Gastrocnemius medialis (tissue), 4 donors: ENCODE measurements around the gene PSMA4.
"Not testable (repeated sequence)": the region's sequence is repeated elsewhere in the genome, so short reads cannot be mapped to it uniquely, and the experiment has no call there.

ENCODE experiments used
- CTCF ChIP-seq, 5 experiments: fragments of 450-650 bp in 3 of 5; fragments of 200-600 bp in 2 of 5; sonication (generic) in 2 of 5; IDR thresholded peaks in 4 of 5; conservative IDR thresholded peaks in 1 of 5; 1 replicate in 4 of 5; 2 replicates in 1 of 5; pipeline ENCODE4 v1.5.1; 2016 to 2019; ENCODE audit warnings: antibody characterized with exemption in 5 of 5, mild to moderate bottlenecking in 3 of 5, moderate library complexity in 3 of 5
- POLR2A ChIP-seq, 2 donors: fragments of 450-650 bp; IDR thresholded peaks; one replicate each; pipeline ENCODE4 v1.6.1; 2017; ENCODE audit warnings: antibody characterized with exemption in 2 of 2, mild to moderate bottlenecking in 2 of 2, moderate library complexity in 2 of 2

DNA sequence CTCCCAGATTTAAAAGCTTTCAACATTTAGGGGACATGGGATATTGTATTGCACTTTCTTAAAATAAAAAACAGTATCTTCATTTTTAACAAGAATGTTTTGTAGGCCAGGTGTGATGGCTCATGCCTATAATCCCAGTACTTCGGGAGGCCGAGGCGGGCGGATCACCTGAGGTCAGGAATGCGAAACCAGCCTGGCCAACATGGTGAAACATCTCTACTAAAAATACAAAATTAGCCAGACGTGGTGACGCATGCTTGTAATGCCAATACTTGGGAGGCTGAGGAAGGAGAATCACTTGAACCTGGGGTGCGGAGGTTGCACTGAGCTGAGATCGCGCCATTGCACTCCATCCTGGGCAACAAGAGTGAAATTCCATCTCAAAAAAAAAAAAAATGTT is 20.0 kb downstream of the PSMA4 start:
- TF ChIP-seq CTCF (IDR thresholded peaks at IDR 0.05 in 4 of 5, conservative IDR thresholded peaks at IDR 0.05 in 1 of 5); POLR2A (IDR thresholded peaks at IDR 0.05): not testable (repeated sequence)
